Measurements from ENCODE around the gene SMPDL3A.

Gene SMPDL3A

GRCh38 chr6:122770835-122771601, 18.0 kb upstream of the SMPDL3A start:
- TF ChIP-seq, protein P1, sequence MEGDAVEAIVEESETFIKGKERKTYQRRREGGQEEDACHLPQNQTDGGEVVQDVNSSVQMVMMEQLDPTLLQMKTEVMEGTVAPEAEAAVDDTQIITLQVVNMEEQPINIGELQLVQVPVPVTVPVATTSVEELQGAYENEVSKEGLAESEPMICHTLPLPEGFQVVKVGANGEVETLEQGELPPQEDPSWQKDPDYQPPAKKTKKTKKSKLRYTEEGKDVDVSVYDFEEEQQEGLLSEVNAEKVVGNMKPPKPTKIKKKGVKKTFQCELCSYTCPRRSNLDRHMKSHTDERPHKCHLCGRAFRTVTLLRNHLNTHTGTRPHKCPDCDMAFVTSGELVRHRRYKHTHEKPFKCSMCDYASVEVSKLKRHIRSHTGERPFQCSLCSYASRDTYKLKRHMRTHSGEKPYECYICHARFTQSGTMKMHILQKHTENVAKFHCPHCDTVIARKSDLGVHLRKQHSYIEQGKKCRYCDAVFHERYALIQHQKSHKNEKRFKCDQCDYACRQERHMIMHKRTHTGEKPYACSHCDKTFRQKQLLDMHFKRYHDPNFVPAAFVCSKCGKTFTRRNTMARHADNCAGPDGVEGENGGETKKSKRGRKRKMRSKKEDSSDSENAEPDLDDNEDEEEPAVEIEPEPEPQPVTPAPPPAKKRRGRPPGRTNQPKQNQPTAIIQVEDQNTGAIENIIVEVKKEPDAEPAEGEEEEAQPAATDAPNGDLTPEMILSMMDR (IDR thresholded peaks at IDR 0.05; ENCODE audit: insufficient read depth, low read length, poor library complexity, severe bottlenecking): no peak

GRCh38 chr6:122772724-122773415, 16.2 kb upstream of the SMPDL3A start:
- no peak for DNase-seq (ENCODE audit: extremely low read depth, insufficient read length)
- Histone ChIP-seq H3K36me3 (ENCODE audit: control insufficient read depth, insufficient read depth, low read length) (no peaks in the 10 kb centered on the region), H3K27me3 (replicated peaks; ENCODE audit: control insufficient read depth, insufficient read depth, low read length) (no peaks in the 10 kb centered on the region), H3K4me3 (replicated peaks; ENCODE audit: low read depth, low read length) (no peak overlapping the region)
- TF ChIP-seq, protein P1 (IDR thresholded peaks at IDR 0.05; ENCODE audit: insufficient read depth, low read length, poor library complexity, severe bottlenecking): no peak

More at GRCh38 chr6:122770835-122771601, 18.0 kb upstream of the SMPDL3A start:
- Histone ChIP-seq H3K4me3 (replicated peaks; ENCODE audit: low read depth, low read length) (no peak overlapping the region), H3K27me3 (replicated peaks; ENCODE audit: control insufficient read depth, insufficient read depth, low read length) (no peaks in the 10 kb centered on the region), H3K36me3 (ENCODE audit: control insufficient read depth, insufficient read depth, low read length) (no peaks in the 10 kb centered on the region)
- no peak for DNase-seq (ENCODE audit: extremely low read depth, insufficient read length)

DNA sequence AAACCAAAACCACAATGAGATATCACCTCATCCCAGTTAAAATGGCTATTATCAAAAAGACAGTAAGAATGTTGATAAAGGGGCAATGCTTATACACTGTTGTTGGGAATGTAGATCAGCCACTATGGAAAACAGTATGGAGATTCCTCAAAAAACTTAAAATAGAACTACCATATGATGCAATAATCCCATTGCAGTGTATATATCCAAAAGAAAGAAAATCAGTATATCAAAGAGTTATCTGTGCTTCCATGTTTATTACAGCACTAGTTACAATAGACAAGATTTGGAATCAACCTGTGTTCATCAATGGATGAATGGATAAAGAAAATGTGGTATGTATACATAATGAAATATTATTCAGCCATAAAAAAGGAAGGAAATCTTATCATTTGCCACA, 13.1 kb upstream of the SMPDL3A start:
- TF ChIP-seq, protein P1 (IDR thresholded peaks at IDR 0.05; ENCODE audit: insufficient read depth, low read length, poor library complexity, severe bottlenecking): no peak
- Histone ChIP-seq H3K4me3 (replicated peaks; ENCODE audit: low read depth, low read length) (no peak overlapping the region), H3K27me3 (replicated peaks; ENCODE audit: control insufficient read depth, insufficient read depth, low read length) (peaks cover 1% of the 10 kb centered on the region), H3K36me3 (ENCODE audit: control insufficient read depth, insufficient read depth, low read length) (no peaks in the 10 kb centered on the region)
- DNase-seq (ENCODE audit: extremely low read depth, insufficient read length): no peak

- TF ChIP-seq, protein P1 (IDR thresholded peaks at IDR 0.05; ENCODE audit: insufficient read depth, low read length, poor library complexity, severe bottlenecking): no peak
- Histone ChIP-seq H3K4me3 (replicated peaks; ENCODE audit: low read depth, low read length) (no peak overlapping the region), H3K27me3 (replicated peaks; ENCODE audit: control insufficient read depth, insufficient read depth, low read length) (peaks cover 1% of the 10 kb centered on the region), H3K36me3 (ENCODE audit: control insufficient read depth, insufficient read depth, low read length) (no peaks in the 10 kb centered on the region)
- DNase-seq (ENCODE audit: extremely low read depth, insufficient read length): no peak
Observed at GRCh38 chr6:122778302-122778701, 10.8 kb upstream of the SMPDL3A start.

GRCh38 chr6:122778985-122779661, 9.9 kb upstream of the SMPDL3A start:
- Histone ChIP-seq H3K27me3 (replicated peaks; ENCODE audit: control insufficient read depth, insufficient read depth, low read length) (peaks cover 1% of the 10 kb centered on the region), H3K36me3 (ENCODE audit: control insufficient read depth, insufficient read depth, low read length) (no peaks in the 10 kb centered on the region), H3K4me3 (replicated peaks; ENCODE audit: low read depth, low read length) (no peak overlapping the region)
- DNase-seq (ENCODE audit: extremely low read depth, insufficient read length): no peak
- TF ChIP-seq, protein P1 (IDR thresholded peaks at IDR 0.05; ENCODE audit: insufficient read depth, low read length, poor library complexity, severe bottlenecking): no peak

All from GM06990 (cell line).